ENCODE measurements around the gene C11orf52.

DNA sequence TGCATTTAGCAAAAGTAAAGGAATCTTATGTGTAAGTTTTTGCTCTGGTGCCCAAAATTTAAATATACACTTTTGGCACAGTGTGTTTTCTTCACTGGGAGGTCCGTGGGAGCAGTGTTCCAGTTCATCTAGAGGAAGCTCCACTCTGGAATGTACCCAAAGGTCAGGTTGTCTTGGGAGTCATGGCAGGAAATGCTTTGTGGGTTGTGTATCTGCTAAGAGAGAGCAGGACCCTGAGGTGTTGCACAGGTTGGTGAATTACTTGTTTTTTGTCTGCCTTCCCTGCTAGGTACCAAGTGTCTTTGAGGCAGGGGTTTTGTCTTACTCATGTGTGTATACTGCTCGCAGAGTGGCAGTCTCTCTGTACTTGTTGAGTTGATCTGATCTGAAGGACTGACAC, 55.7 kb downstream of the C11orf52 start:
- TF ChIP-seq KDM1A (IDR thresholded peaks at IDR 0.05; ENCODE audit: low read depth) (no peak), HOXA7 (CRISPR knock-in tag; IDR thresholded peaks at IDR 0.05) (no peak), RFX5 (IDR thresholded peaks at IDR 0.05) (no peak), EP300 (IDR thresholded peaks at IDR 0.05) (no peak), NR3C1 (IDR thresholded peaks at IDR 0.05) (no peak)
- TF ChIP-seq, protein P1, sequence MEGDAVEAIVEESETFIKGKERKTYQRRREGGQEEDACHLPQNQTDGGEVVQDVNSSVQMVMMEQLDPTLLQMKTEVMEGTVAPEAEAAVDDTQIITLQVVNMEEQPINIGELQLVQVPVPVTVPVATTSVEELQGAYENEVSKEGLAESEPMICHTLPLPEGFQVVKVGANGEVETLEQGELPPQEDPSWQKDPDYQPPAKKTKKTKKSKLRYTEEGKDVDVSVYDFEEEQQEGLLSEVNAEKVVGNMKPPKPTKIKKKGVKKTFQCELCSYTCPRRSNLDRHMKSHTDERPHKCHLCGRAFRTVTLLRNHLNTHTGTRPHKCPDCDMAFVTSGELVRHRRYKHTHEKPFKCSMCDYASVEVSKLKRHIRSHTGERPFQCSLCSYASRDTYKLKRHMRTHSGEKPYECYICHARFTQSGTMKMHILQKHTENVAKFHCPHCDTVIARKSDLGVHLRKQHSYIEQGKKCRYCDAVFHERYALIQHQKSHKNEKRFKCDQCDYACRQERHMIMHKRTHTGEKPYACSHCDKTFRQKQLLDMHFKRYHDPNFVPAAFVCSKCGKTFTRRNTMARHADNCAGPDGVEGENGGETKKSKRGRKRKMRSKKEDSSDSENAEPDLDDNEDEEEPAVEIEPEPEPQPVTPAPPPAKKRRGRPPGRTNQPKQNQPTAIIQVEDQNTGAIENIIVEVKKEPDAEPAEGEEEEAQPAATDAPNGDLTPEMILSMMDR (IDR thresholded peaks at IDR 0.05) = no peak
